Left lung (tissue), 10 donors: ENCODE results near the gene FGF2. TPM values are rescaled to one million over a fixed set of nuclear protein-coding genes. Genes with fewer than 3 reads are reported as not detected.

Experiments used
- ATAC-seq: fragments of 200-7000 bp; cut with Tn5 transposase; one replicate; pipeline ENCODE4 v1.9.1; 2020; ENCODE audit warnings: moderate library complexity
- DNase-seq, 4 donors: peaks; one replicate each; pipeline ENCODE4 v3.0.0-alpha.2; 2013 to 2020
- H3K27ac ChIP-seq, 2 donors: fragments of 200-600 bp; sonication (generic) in 1 of 2; one replicate each; pipeline versions ENCODE4 v1.5.0 to v1.8.0; 2020 to 2021
- H3K27me3 ChIP-seq, 2 donors: fragments of 200-600 bp; sonication (generic) in 1 of 2; one replicate each; pipeline versions ENCODE4 v1.5.0 to v1.8.0; 2020 to 2021
- H3K36me3 ChIP-seq, 2 donors: fragments of 200-600 bp; sonication (generic) in 1 of 2; one replicate each; pipeline versions ENCODE4 v1.5.0 to v1.8.0; 2020 to 2021
- H3K4me1 ChIP-seq, 2 donors: fragments of 200-600 bp; one replicate each; pipeline ENCODE4 v1.8.0; 2021
- H3K4me3 ChIP-seq, 2 donors: fragments of 200-600 bp; sonication (generic) in 1 of 2; one replicate each; pipeline versions ENCODE4 v1.5.0 to v1.8.0; 2020 to 2021; ENCODE audit warnings: mild to moderate bottlenecking in 1 of 2
- H3K9me3 ChIP-seq, 2 donors: fragments of 200-600 bp; sonication (generic) in 1 of 2; one replicate each; pipeline versions ENCODE4 v1.5.0 to v1.8.0; 2020 to 2021
- intact Hi-C, 2 donors: fragments of 100-400 bp; cut with DNase I; formaldehyde crosslinking; loops; one replicate each; pipeline versions ENCODE4 v1.11.2 to v1.14.2; 2022
- polyA plus RNA-seq, 6 donors: library from polyadenylated mRNA; unstranded; fragments of 120-200 nt; gene quantifications; one replicate each; pipeline ENCODE4 v1.2.1, GENCODE V29; 2013; ENCODE audit not compliant: insufficient read length in 6 of 6
- total RNA-seq, 2 donors: library from RNA; stranded (reverse); fragmentation: NEBNext Ultra II Directional; extraction: Animal tissue kit (Norgen Biotek cat#: 25700); gene quantifications; one replicate each; pipeline ENCODE4 v1.2.1, GENCODE V29; 2021
- TF ChIP-seq, protein P1 (sequence below), 2 donors: fragments of 200-600 bp; sonication (generic) in 1 of 2; IDR thresholded peaks; one replicate each; pipeline versions ENCODE4 v1.5.0 to v1.8.0; 2021; ENCODE audit warnings: antibody characterized with exemption in 2 of 2
- donor health status: DM: no; HTN: yes; CAD: no.
- donor health status: DM: no; HTN: no; CAD: no.

FGF2 gene
- total and polyA plus RNA-seq, 8 donors = 6.5 to 14.7 (median 7.2) TPM

DNA sequence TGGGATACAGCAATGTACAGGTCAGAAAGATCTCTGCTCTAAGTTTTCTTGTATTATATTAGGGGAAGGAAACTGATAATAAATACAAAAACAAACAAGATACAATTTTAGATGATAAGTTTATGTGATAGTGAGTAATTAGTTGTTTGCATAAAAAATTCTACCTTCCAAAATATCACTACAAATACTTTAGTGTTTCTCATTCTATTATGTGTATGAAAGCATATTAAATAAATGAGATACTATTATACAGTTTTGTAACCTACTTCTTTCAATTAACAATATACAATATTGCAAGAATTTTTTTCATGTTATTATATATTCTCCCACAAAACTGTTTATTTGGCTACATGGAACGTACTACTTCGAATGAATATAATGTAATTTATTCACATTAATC, 4.2 kb upstream of the FGF2 start:
- Histone ChIP-seq H3K9me3 (no peaks in the 10 kb centered on the region), H3K4me1 (peaks cover 0 to 11% of the 10 kb centered on the region in 2 donors), H3K27ac (no peak overlapping the region), H3K27me3 (peaks cover 12 to 48% of the 10 kb centered on the region in 2 donors), H3K4me3 (no peak overlapping the region), H3K36me3 (no peaks in the 10 kb centered on the region)
- no peak for ATAC-seq
- intact Hi-C loops = no loop called here
- no peak for DNase-seq
- TF ChIP-seq, protein P1, sequence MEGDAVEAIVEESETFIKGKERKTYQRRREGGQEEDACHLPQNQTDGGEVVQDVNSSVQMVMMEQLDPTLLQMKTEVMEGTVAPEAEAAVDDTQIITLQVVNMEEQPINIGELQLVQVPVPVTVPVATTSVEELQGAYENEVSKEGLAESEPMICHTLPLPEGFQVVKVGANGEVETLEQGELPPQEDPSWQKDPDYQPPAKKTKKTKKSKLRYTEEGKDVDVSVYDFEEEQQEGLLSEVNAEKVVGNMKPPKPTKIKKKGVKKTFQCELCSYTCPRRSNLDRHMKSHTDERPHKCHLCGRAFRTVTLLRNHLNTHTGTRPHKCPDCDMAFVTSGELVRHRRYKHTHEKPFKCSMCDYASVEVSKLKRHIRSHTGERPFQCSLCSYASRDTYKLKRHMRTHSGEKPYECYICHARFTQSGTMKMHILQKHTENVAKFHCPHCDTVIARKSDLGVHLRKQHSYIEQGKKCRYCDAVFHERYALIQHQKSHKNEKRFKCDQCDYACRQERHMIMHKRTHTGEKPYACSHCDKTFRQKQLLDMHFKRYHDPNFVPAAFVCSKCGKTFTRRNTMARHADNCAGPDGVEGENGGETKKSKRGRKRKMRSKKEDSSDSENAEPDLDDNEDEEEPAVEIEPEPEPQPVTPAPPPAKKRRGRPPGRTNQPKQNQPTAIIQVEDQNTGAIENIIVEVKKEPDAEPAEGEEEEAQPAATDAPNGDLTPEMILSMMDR (IDR thresholded peaks at IDR 0.05) = no peak

DNA sequence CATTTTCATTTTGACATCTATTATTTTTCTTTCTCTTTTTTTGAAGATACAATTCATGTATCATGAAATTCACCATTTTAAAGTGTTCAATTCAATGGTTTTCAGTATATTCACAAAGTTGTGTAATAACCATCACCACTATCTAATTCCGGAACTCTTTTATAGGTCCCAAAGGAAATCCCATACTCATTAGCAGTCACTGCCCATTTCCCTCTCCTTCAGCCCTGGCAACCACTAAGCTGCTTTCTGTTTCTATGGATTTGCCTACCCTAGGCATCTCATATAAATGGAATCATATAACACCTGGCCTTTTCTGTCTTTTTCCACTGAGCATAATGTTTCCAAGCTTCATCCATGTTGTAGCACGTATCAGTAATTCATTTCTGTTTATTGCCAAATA, 3.2 kb upstream of the FGF2 start:
- peaks cover 23 to 58% of the 10 kb centered on the region in 2 donors for H3K27me3 ChIP-seq
- H3K4me1 ChIP-seq = peaks cover 0 to 17% of the 10 kb centered on the region in 2 donors
- H3K9me3 ChIP-seq = no peaks in the 10 kb centered on the region
- ATAC-seq = no peak
- DNase-seq = no peak
- TF ChIP-seq, protein P1 (IDR thresholded peaks at IDR 0.05) = no peak
- H3K36me3 ChIP-seq = no peaks in the 10 kb centered on the region
- intact Hi-C loops = no loop called here
- no peak overlapping the region for H3K27ac ChIP-seq
- no peak overlapping the region for H3K4me3 ChIP-seq

DNA sequence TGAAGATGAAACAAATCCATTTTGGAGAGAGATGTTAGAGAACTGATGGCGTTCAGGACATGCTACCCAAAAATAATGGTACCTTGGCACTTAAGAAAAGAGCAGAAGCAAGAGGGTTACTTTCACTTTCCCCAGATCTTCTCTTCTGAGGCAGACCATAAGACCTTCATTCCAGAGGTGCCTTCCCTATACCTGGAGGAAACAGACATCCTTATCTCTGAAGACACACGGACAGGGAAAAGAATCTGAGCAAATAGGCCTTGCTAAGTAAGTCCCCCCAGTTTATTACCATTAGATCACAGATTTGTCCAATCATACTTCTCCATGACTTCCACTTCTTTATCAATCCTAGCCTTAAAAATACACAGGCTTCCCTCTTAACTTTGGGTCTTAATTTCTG, 2.0 kb upstream of the FGF2 start:
- H3K27ac ChIP-seq = no peak overlapping the region
- TF ChIP-seq, protein P1 (IDR thresholded peaks at IDR 0.05) = no peak
- H3K4me3 ChIP-seq = no peak overlapping the region
- DNase-seq (no peak), ATAC-seq (no peak)
- no peaks in the 10 kb centered on the region for H3K36me3 ChIP-seq
- H3K9me3 ChIP-seq = no peaks in the 10 kb centered on the region
- peaks cover 0 to 17% of the 10 kb centered on the region in 2 donors for H3K4me1 ChIP-seq
- peaks cover 25 to 70% of the 10 kb centered on the region in 2 donors for H3K27me3 ChIP-seq
- intact Hi-C loops = no loop called here

DNA sequence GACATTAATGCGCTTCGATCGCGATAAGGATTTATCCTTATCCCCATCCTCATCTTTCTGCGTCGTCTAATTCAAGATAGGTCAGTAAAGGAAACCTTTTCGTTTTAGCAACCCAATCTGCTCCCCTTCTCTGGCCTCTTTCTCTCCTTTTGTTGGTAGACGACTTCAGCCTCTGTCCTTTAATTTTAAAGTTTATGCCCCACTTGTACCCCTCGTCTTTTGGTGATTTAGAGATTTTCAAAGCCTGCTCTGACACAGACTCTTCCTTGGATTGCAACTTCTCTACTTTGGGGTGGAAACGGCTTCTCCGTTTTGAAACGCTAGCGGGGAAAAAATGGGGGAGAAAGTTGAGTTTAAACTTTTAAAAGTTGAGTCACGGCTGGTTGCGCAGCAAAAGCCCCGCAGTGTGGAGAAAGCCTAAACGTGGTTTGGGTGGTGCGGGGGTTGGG, 528 bp upstream of the FGF2 start:
- intact Hi-C loops = no loop called here

DNA sequence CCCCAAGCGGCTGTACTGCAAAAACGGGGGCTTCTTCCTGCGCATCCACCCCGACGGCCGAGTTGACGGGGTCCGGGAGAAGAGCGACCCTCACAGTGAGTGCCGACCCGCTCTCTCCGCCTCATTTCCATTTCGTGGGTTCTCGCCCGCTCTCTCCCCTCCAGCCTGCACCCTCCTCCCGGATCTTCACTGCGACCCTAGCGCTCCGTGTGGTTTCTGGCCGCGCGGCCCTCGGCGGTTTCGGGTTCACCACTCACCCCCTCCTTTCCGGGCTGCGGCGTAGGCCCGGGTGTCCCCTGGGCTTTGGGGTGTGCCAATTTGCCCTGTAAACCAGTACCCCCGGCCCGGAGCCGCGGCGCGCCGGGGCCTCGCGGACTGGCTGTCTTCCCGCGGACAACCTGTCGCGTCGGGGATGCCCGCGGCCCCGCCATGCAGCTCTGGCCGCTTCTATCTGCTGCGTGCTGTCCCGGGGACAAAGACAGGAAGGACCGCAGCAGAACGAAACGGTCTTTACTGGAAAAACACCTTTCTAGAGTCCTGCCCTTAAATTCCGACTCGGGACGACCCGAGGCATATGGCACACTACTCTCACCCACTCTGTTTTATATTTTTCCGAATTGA, 737 bp downstream of the FGF2 start:
- intact Hi-C loops = no loop called here
- TF ChIP-seq, protein P1 (IDR thresholded peaks at IDR 0.05) = no peak
- peak in 3 of 4 donors; percentile 45 to 82 (median 59) for DNase-seq
- Histone ChIP-seq H3K4me1 (peaks cover 0 to 17% of the 10 kb centered on the region in 2 donors), H3K9me3 (no peaks in the 10 kb centered on the region), H3K27ac (peak overlapping the region; percentile 62 to 72), H3K36me3 (no peaks in the 10 kb centered on the region), H3K27me3 (peaks cover 25 to 92% of the 10 kb centered on the region in 2 donors), H3K4me3 (peak overlapping the region; percentile 49 to 52)
- peak; percentile 50 for ATAC-seq

More for the DNA sequence above, 528 bp upstream of the FGF2 start:
- peak in 1 of 4 donors; percentile 30 for DNase-seq
- TF ChIP-seq, protein P1 (IDR thresholded peaks at IDR 0.05) = no peak
- Histone ChIP-seq H3K36me3 (no peaks in the 10 kb centered on the region), H3K27me3 (peaks cover 25 to 80% of the 10 kb centered on the region in 2 donors), H3K4me3 (peak overlapping the region; percentile 28 to 49), H3K27ac (peak overlapping the region; percentile 47 to 72), H3K9me3 (no peaks in the 10 kb centered on the region), H3K4me1 (peaks cover 0 to 17% of the 10 kb centered on the region in 2 donors)
- ATAC-seq = no peak
